GM19452 (cell line): ENCODE results near the gene PEPD.

ENCODE experiments used
- ATAC-seq: cut with Tn5 transposase; IDR thresholded peaks from one replicate; pipeline ENCODE4 v1.9.1; 2021; ENCODE audit not compliant: unreplicated experiment

The PEPD gene

DNA sequence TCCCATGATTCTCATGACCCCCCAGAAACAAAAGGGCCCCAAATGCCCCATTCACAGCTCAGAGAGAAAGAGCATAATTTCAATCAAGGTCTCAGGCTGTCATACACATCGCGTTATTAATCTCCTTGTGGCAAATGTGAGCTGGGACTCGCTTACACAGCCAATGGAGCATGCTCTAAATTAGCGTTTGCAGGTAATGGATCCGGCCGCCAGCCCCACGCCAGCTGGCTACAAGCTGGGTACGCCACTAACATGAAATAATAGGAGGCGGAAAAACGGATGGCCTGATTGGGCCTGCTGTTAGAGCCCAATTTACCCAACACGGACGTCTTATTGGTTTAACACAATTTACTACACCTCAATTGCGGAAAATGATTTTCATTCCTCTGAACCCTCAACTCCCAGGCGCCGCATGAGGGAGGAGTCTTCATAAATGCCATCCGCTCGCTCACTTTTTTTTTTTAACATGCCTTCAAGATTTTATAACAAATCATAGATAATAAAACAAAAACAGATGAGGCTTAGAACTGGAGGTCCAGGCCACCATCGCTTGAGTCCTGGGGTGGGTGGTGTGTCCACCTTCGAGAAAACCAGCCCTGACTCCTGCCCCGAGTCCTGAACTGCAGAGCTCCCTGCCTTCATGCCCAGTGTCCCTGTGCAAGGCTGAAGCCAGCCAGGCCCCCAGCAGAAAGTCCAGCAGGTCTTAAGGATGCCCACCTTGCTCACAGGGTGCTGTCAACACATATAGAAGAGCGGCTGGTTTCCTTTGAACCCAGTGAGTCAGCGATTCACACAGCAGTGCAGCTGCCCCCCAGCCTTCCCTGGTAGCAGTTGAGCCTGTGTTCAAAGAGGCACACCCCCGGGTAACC lies 62.1 kb downstream of the PEPD start:
- ATAC-seq = no peak

DNA sequence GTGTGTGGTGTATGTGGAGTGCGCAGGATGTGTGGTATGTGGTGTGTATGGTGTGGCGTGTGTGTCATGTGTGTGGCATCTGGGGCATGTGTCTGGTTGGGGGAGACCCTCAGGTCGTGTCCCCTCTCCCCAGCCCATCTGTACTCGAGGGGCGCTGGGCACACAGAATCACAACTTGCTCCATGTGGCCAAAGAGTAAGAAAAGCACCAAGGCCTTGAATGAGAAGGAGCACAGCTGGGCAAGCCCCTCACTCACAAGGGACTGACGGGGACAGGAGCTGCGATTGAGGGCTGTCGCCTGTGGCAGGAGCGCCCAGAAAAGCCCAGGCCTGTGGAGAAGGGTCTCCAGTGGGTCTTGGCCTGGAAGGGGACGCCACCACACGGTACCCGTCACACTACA lies 62.8 kb downstream of the PEPD start:
- no peak for ATAC-seq

DNA sequence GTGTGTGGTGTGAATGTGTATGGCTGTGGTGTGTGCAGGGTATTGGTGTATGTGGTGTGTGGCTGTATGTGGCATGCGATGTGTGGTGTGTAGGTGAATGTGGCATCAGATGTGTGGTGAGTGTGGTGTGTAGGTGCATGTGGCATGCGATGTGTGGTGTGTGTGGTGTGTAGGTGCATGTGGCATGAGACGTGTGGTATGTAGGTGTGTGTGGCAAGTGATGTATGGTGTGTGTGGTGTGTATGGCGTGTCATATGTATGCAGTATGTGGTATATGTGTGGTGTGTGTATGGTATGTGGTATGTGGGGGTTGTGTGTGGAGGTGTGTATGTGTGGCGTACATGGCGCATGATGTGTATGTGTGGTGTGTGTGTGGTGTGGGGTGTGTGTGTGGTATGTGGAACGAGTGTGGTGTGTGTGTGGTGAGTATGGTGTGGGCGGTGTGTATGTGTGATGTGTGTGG lies 63.4 kb downstream of the PEPD start:
- ATAC-seq = no peak

DNA sequence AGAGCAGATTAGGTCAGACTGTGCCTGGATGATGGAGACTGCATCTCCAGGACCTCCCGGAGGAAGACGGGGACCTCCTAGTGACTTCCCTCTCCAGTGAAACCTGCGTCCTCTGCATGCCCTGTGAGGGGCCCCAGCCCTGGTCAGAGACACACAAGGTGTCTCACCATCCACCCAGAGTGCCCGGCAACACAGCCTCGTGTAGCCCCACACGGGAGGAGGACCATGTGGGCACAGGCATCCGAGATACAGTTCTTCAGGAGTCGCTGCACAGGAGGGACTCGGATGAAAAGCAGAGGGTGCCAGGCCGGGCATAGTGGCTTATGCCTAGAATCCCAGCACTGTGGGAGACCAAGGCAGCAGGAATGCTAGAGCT lies 64.8 kb downstream of the PEPD start:
- no peak for ATAC-seq

DNA sequence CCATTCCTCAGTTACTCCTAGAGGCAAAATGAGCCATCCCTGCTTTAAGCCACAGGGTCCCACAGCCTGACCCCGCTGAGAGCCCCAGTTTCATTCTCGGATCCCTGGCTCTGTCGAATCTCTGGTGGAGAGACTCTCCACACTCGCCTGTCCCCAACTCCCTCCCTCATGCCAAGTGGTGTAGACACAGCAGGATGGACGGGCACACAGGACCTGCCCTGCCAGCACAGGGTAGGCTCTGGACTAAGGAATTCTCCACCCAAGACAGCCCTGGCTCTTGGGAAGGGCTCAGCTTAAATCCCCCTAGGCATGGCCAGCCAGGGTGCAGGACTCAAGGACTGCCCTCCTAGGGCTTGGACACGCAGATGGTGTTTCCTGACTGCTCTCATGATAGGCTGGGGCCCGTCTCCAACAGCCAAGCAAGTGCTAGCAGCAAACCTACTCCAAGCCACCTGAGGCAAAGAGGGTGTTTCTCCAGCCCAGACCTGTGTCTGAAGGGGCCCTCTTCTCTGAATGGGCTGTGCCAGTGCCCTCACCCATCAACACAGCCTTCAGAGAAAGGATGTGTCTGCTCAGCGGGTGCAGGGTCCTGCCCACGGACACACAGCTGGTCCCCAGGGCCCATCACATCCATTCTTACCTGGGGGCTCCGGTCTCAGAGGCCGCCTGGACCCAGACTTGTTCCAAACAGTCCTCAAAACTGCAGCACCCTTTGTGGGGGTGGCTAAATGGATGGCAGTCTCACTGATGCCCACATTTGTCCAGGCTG lies 65.3 kb downstream of the PEPD start:
- no peak for ATAC-seq

DNA sequence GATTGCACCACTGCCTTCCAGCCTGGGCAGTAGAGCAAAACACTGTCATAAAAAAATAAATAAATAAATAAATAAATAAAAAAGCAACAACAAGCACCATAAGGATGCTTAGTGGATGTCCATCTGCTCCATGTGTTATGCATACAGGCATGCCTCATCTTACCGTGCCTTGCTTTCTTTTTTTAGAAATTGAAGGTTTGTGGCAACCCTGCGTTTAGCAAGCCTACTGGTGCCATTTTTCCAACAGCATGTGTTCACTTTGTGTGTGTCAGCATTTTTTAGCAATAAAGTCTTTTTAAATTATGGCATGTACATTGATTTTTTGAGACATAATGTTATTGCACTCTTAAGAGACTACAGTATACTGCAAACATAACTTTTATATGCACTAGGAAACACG lies 68.3 kb downstream of the PEPD start:
- no peak for ATAC-seq

DNA sequence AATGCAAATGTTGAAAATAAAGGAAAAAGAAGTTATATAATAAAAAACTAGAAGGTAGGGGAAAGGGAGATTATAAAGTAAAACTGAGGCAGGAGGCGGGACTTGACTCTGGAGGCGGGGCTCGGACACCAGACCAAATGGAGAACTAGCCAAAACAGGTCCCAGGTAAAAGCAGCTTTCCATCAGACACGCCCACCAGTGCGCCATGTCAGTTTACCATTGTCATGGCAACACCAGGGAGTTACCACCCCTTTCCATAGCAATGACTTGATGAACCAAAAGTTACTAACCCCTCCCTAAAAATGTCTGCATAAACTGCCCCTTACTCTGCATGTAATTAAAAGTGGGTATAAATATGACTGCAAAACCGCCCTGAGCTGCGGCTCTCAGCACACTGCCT lies 70.9 kb downstream of the PEPD start:
- no peak for ATAC-seq

DNA sequence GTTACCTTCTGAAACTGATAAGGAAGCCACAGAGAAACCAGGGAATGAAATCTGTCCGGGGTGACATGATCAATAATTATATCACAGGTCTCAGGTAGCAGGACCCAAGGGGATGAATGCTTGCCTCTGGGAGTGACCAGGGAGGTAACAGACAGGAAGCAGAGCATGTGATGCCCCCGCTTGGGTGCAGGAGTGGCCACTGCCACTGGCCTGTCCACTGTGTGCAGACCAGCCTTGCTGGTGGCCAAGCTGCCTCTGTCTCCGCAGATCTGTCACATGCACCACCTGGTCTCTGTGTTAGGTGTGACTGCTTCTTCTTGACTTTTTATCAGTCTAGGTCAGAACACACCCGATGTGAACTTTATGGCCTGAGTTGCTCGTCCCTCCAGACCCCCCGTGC lies 71.8 kb downstream of the PEPD start:
- ATAC-seq = no peak

DNA sequence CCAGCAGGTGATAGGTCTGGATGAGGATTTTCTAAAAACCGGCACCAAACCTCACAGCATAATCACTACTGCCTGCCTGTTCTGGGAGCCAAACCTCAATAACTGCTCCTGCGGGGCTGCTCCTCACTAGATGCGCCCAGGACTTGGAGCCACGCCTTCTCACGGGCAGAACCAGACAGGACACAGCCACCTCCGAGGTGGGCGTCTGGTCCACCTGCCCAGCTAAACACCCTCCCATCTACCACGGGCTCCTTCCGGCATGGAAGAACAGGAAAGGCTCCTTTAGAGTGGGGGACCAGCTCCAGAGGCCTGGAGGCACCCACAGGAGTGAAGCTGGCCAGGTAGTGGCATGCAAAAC lies 73.5 kb downstream of the PEPD start:
- no peak for ATAC-seq

DNA sequence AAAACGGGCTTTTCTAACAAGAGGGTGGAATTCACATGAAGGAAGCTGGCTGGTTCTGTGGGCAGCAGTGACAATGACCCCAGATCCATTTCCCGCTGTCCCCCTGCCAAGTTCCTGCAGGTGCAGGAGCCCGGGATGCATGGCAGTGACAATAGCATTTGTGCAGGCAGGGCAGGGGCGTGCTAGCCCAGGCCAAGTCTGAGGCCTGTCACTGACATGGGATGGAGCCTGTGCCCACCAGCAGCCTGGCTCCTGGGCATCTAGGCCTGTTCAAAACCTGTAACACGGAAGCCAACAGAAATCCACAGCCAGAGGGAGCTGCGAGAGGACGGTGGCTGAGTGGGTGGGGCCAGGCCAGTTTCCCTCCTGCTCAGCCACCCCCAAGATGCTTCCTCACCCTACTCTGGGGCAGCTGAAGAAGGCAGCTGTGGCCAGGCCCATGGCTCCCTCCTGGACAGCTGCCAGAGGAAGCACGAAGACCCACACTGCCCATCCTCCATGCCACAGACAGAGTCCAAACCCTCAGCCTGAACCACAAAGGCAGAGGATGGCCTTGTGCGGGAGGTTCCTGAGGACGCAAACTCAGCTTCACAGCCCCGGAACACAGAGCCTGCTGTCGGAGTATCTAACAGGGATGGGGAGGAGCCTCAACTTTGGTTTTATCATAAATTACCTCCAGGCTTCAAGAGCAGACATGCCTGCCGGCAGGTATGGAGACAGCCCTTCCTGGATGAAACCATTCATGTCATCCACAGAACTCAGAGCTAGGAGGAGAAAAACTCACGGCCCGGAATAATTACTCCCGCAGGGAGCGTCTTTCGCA lies 74.0 kb downstream of the PEPD start:
- no peak for ATAC-seq

DNA sequence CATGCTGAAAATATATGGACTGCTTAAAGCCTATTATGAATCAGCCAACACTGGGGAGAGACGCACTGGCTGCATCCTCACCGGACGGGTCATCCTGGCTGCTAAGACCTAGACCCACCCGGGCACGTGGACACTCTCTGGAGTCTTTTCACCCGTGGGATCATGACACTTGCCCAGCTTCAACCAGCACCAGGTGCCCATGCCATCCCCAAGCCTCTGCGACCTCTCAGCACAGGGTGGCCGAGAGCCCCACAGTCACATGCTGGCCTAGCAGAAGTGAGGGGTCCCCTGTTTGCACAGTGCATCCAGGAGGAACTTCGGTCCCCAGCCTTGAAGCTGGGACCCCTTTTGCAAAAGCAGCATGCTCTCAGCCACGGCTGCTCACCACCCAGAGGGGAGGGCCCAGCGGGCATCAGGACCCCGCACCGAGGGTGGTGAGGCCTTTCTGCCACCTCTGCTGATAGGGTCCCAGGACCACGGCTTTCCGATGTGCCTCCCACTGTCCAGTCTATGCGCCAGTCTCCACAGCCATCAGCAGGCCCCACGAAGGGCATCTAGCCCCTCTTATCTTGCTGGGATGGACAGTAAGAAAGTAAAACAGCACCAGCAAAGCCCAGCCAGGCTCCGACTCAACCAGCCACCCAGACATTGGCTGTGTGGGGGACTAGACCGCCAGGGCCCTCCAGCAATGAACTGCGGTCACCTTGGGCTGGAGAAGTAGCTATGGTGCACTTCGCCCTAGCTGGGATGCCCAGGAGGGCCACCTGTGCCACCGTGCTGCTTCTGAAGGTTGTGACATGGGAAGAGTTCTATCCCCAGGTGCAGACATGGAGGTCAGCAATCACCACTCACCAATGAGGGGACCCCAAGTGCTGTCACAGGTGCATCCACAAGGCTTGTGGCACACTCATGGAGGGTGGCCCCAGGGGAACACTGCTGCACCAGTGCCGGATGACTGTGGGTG lies 75.0 kb downstream of the PEPD start:
- ATAC-seq = no peak

DNA sequence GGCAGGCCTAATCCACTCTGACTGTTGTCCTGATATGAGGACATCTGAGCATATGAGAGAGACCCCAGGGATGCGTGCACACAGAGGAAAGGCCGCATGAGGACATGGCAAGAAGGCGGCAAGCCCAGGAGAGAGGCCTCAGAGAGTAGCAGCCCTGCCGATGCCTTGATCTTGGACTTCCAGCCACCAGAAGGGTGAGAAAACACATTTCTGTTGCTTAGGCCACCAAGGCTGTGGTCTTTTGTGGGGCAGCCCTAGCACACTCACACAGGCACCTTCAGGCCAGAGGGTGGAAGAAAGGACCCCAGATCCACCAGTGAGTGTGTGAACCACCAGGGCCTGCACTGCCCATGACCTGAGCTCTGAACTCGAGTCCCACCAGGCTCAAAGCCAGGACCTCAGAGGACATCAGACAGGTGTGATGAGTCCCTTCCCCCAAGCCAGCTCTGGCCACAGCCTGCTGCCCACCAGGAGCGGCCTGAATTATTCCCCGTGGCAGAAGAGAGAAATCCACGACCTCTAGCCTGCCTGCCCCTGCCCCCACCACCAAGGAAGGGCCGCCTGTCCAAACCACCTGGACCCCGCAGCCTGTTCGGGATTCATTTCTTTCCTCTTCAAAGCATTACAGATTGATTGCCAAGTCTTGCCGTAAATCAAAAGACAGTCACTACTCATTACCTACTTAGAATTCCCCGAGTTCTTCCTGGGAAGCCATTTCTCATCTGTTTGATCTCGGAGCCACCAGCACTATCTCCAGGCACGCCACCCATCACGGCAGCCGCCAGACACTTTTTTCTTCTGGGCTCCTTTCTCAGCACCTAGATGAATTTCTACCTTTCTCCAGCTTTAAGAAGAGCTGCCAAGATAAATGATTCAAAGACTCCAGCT lies 75.9 kb downstream of the PEPD start:
- ATAC-seq = no peak

DNA sequence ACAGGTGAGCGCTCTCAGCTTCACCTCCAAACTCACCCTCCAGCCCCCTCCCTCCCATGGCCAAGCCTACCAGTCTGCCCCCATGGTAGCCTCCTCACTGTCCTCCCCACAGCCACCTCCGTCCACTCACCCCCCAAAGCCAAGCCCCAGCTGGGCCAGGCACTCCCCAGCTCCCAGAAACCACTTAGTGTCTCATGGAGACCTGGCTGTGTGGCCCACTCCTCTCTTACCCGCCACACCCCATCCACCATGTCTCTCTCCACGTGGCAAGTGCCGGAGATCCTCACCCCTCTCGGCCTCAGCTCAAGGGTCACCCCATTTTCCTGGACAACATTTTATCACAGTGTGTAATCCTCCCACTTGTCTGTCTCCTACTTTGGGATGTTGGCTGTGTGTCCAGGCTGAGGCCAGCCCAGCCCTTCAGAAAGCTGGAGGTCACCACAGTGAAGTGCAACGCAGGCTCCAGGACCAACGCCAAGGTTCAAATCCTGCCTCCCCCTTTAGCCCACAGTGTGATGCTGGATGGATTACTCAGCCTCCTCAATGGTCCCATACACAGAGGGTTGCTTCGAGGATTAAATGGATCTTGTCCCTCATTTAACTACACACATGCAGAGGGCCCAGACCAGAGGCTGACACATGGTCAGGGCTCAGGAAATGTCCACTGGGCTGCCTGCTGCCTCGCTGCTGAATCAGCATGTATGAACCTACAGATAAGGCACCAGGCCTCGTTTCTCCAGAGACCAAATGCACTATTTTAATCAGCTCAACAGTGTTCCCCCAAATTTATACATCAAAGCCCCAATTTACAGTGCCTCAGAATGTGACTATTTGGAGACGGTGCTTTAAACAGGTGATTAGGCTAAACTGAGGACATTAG lies 76.8 kb downstream of the PEPD start:
- no peak for ATAC-seq

DNA sequence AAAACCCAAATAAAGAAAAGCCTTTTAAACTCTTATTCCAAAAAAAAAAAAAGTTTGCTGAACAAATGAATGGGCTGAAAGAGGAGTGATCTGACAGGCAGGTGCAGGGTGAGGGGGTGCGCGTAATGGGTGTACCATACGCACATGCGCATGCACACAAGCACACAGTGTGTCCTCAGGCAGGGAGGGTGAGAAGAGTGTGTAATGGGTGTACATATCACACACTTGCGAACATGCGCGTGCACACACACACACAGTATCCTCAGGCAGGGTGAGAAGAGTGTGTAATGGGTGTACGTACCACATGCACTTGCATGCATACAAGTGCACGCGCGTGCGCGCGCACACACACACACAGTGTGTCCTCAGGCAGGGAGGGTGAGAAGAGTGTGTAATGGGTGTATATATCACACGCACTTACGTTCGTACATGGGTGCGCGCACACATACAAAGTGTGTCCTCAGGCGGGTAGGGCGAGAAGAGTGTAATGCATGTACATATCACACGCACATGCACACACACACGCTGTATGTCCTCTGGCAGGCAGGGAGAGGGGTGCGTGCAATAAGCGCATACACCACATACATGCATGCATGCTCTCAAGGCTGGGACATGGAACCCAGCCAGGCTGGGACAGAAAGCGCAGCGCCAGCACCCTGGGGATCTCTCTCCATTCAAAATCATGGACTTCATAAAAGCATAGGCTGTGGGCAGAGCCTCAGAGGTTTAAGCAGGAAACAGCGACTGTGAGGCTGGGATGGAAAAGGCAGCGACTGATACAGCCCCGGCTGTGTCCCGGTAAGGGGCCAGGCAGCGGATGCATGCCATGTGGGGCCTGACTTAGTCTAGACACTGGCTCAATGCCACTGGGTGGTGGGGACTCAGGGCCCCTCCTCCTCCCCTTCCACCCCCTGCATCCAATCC lies 77.7 kb downstream of the PEPD start:
- ATAC-seq = no peak

DNA sequence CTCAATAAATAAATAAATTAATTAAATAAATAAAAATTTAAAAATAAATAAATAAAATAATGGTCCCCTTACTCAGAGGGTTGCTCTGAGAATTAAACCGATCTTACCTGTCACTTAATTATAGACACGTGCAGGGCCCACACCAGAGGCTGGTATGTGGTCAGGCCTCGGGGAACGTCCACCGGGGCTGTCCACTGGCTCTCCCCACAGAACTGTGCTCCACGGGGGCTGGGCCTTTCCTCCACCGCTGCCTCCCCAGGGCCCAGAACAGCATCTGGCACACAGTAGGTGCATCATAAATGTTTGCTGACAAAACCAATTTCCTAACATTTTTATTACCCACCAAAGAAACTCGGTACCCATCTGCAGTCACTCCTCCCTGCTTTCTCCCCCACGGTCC lies 78.9 kb downstream of the PEPD start:
- ATAC-seq = no peak

DNA sequence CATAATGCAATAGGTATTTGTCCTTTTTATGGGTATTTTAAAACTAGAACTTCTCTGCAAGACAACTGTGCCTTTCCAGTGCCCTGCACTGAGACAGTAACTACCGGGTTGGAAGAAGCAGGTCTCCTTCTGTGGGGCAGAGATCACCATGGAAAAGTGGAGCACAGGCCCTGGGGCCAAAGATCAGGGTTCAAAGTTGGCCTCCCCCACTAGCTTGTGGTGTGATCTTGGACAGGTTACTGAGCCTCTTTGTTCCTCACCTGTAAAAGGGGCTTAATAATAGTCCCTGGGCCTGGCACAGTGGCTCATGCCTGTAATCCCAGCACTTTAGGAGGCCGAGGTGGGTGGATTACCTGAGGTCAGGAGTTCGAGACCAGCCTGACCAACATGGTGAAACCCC lies 79.8 kb downstream of the PEPD start:
- ATAC-seq = no peak

DNA sequence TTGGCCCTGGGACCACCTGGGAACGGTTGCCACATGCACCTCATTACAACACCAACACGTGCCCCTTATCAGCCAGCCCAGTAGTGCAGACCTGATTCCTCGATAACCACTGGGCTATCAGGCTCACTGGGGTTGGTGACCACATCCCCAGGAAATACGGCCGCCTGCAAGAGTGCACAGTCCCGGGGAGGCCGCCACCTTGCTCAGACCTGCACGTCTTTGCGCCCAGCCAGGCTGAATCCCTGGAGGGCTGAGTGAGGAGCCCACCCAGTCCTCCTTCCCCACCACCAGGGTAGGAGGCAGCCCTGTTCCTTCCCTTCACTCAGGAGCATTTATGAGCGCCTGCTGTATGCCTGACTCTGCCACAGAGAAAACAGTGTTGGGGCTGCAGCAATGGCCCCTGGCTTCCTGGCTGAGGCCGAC lies 80.3 kb downstream of the PEPD start:
- ATAC-seq = no peak
